ENCODE data around the gene ST7. TPM values are rescaled to one million over a fixed set of nuclear protein-coding genes. Genes with fewer than 3 reads are reported as not detected.
A peak's percentile ranks its signal among the peaks of the same experiment; 100 is the strongest.

ST7 gene
- total and polyA plus RNA-seq, 2 donors (not counting 3 experiments of a cell fraction or from before 2014, with no cell fraction given) = 18.6 to 24.9 TPM

- no peak overlapping the region for H3K9ac ChIP-seq (replicated peaks; ENCODE audit: extremely low read depth, insufficient read depth, low read length)
- H2AFZ ChIP-seq (ENCODE audit: low read depth, low read length) = no peak overlapping the region
- peak overlapping the region; percentile 54 for H3K4me2 ChIP-seq (ENCODE audit: insufficient read depth, low read length)
- no peaks in the 10 kb centered on the region for H3K27me3 ChIP-seq (ENCODE audit: control insufficient read depth in 2 of 2, insufficient read depth in 2 of 2, low read length in 2 of 2)
- CTCF ChIA-PET = no interaction called here
- H4K20me1 ChIP-seq (replicated peaks; ENCODE audit: control insufficient read depth, extremely low read depth, insufficient read depth, low read length) = no peaks in the 10 kb centered on the region
- dilution Hi-C loops (cut with MboI; ENCODE audit: extremely low pct_ligation_motif_present, low sequenced_read_pairs) = no loop called here
- H3K79me2 ChIP-seq (ENCODE audit: control insufficient read depth, insufficient read depth, low read length) = no peaks in the 10 kb centered on the region
- H3K27ac ChIP-seq (ENCODE audit: insufficient read depth, low read depth, low read length) = peak overlapping the region; percentile 51
- H3K9me1 ChIP-seq (replicated peaks; ENCODE audit: control insufficient read depth, extremely low read depth, insufficient read depth, low read length) = no peaks in the 10 kb centered on the region
- H3K4me3 ChIP-seq (replicated peaks in 1 of 3; ENCODE audit: insufficient read depth in 1 of 3, low read depth in 1 of 3, low read length in 3 of 3) = no peak overlapping the region
- TF ChIP-seq GATA2 (IDR thresholded peaks at IDR 0.05; ENCODE audit: insufficient read depth, insufficient read length, low read depth, low read length) (peak; percentile 84), EZH2 (IDR thresholded peaks at IDR 0.05; ENCODE audit: borderline replicate concordance, low read depth, low read length, severe bottlenecking) (no peak), JUN (IDR thresholded peaks at IDR 0.05; ENCODE audit: borderline replicate concordance, insufficient read depth, insufficient read length, low read depth) (no peak), MAX (IDR thresholded peaks at IDR 0.05; ENCODE audit: insufficient read depth, insufficient read length) (no peak), POLR2AphosphoS5 (IDR thresholded peaks at IDR 0.05; ENCODE audit: insufficient read depth, low read depth, low read length) (peak; percentile 43), FOS (IDR thresholded peaks at IDR 0.05; ENCODE audit: borderline replicate concordance, insufficient read depth, low read length) (no peak), MYC (IDR thresholded peaks at IDR 0.05; ENCODE audit: low read depth, low read length) (no peak), POLR2A (IDR thresholded peaks at IDR 0.05; ENCODE audit: low read depth, low read length) (no peak), CTCF (IDR thresholded peaks at IDR 0.05; ENCODE audit: extremely low read depth in 1 of 2, insufficient read depth in 1 of 2, low read depth in 1 of 2, low read length in 2 of 2) (no peak)
- no peaks in the 10 kb centered on the region for H3K36me3 ChIP-seq (ENCODE audit: control insufficient read depth in 2 of 2, extremely low read depth in 1 of 2, insufficient read depth in 2 of 2, low read length in 2 of 2)
- POLR2A ChIA-PET = no interaction called here
- peak; percentile 65 for FAIRE-seq
- intact Hi-C loops (cut with micrococcal nuclease) = no loop called here
- no peaks in the 10 kb centered on the region for H3K9me3 ChIP-seq (replicated peaks; ENCODE audit: control insufficient read depth, insufficient read depth, low read length)
- H3K4me1 ChIP-seq (ENCODE audit: control insufficient read depth, extremely low read depth, insufficient read depth, low read length) = peaks cover 25% of the 10 kb centered on the region
- TSS peak; percentile 57 for BruUV-seq (replicated peaks)
- DNase-seq (ENCODE audit: low read depth, low spot score) = peak; percentile 67
Measured at GRCh38 chr7:117143066-117143465, 189.8 kb downstream of the ST7 start.

Measured in endothelial cell of umbilical vein (primary cell).